Prostate gland (tissue), 2 donors: ENCODE data around the gene FNDC5. TPM values are rescaled to one million over a fixed set of nuclear protein-coding genes. Genes with fewer than 3 reads are reported as not detected.
"Not testable (repeated sequence)": the region's sequence is repeated elsewhere in the genome, so short reads cannot be mapped to it uniquely, and the experiment has no call there.

Experiments used
- DNase-seq: peaks from one replicate; pipeline ENCODE4 v3.0.0-alpha.2; 2019; ENCODE audit warnings: low spot score
- H3K27ac ChIP-seq, 2 donors: fragments of 200-600 bp; sonication (generic); 2 replicates each; pipeline ENCODE4 v1.5.1; 2017 to 2019
- H3K27me3 ChIP-seq: fragments of 200-600 bp; sonication (generic); replicated peaks from 2 replicates; pipeline ENCODE4 v1.5.1; 2019; ENCODE audit not compliant: insufficient read depth
- H3K36me3 ChIP-seq, 2 donors: fragments of 200-600 bp; sonication (generic); 1 replicate in 1 of 2; 2 replicates in 1 of 2; pipeline versions ENCODE4 v1.5.1 to v1.8.1; 2017 to 2019
- H3K4me1 ChIP-seq: fragments of 200-600 bp; sonication (generic); replicated peaks from 2 replicates; pipeline ENCODE4 v1.5.1; 2019
- H3K4me3 ChIP-seq, 2 donors: fragments of 200-600 bp; sonication (generic); 2 replicates each; pipeline ENCODE4 v1.5.1; 2017 to 2019
- H3K9me3 ChIP-seq: fragments of 200-600 bp; sonication (generic); 2 replicates; pipeline ENCODE4 v1.5.1; 2017
- CTCF ChIP-seq, 4 experiments: fragments of 200-600 bp in 2 of 4; fragments of 450-650 bp in 2 of 4; sonication (generic) in 2 of 4; IDR thresholded peaks; 1 replicate in 3 of 4; 2 replicates in 1 of 4; pipeline ENCODE4 v1.5.1; 2016 to 2019; ENCODE audit warnings: antibody characterized with exemption in 4 of 4, mild to moderate bottlenecking in 2 of 4, moderate library complexity in 2 of 4
- POLR2A ChIP-seq: fragments of 450-650 bp; IDR thresholded peaks from one replicate; pipeline ENCODE4 v1.6.1; 2016; ENCODE audit warnings: antibody characterized with exemption, mild to moderate bottlenecking
- POLR2AphosphoS5 ChIP-seq: sonication (generic); formaldehyde crosslinking; IDR thresholded peaks from one replicate; pipeline ENCODE4 v1.6.1; 2017; ENCODE audit warnings: antibody characterized with exemption
- WGBS: methylation state at CpG from one replicate; pipeline ENCODE4 v1.1.5; 2018; 5-methylcytosine and 5-hydroxymethylcytosine counted together
- intact Hi-C: fragments of 100-400 bp; cut with DNase I; formaldehyde crosslinking; loops from one replicate; pipeline ENCODE4 v1.14.2; 2022
- total RNA-seq, 2 donors: library from RNA; depleted of rRNA; stranded (reverse); fragments of >200 nt; gene quantifications; one replicate each; pipeline ENCODE4 v1.1.0, GENCODE V29; 2016

FNDC5 gene
- total RNA-seq, 2 donors from 2014 or later = 1.5 to 19.1 TPM

- Histone ChIP-seq H3K4me3 (no peak overlapping the region), H3K27me3 (no peaks in the 10 kb centered on the region), H3K36me3 (no peaks in the 10 kb centered on the region), H3K9me3 (no peaks in the 10 kb centered on the region), H3K27ac (no peak overlapping the region), H3K4me1 (no peaks in the 10 kb centered on the region)
- WGBS = 87% methylated on average over 12 of the region's 12 CpGs
- no peak for TF ChIP-seq POLR2AphosphoS5
- no peak for TF ChIP-seq CTCF (IDR thresholded peaks at IDR 0.05)
- no peak for TF ChIP-seq POLR2A
- DNase-seq = no peak
- intact Hi-C loops = no loop called here
Observed at GRCh38 chr1:32915766-32916706, 45.3 kb upstream of the FNDC5 start.

GRCh38 chr1:32910319-32910718 is 39.6 kb upstream of the FNDC5 start:
- intact Hi-C loops = no loop called here
- TF ChIP-seq POLR2A (no peak), CTCF (IDR thresholded peaks at IDR 0.05) (no peak), POLR2AphosphoS5 (no peak)
- Histone ChIP-seq H3K27ac (no peak overlapping the region), H3K4me1 (no peaks in the 10 kb centered on the region), H3K4me3 (no peak overlapping the region), H3K36me3 (no peaks in the 10 kb centered on the region), H3K9me3 (no peaks in the 10 kb centered on the region), H3K27me3 (no peaks in the 10 kb centered on the region)
- WGBS = 93% methylated on average over 5 of the region's 5 CpGs
- DNase-seq = no peak

GRCh38 chr1:32907435-32907834 is 36.7 kb upstream of the FNDC5 start:
- intact Hi-C loops = no loop called here
- Histone ChIP-seq H3K9me3 (no peaks in the 10 kb centered on the region), H3K36me3 (no peaks in the 10 kb centered on the region), H3K27ac (no peak overlapping the region), H3K27me3 (no peaks in the 10 kb centered on the region), H3K4me1 (no peaks in the 10 kb centered on the region), H3K4me3 (no peak overlapping the region)
- TF ChIP-seq POLR2A (no peak), CTCF (IDR thresholded peaks at IDR 0.05) (no peak), POLR2AphosphoS5 (no peak)
- WGBS = 19% methylated on average over 4 of the region's 4 CpGs
- no peak for DNase-seq

- H3K27me3 ChIP-seq = no peaks in the 10 kb centered on the region
- H3K27ac ChIP-seq = no peak overlapping the region
- no peak for TF ChIP-seq POLR2A
- no peak for TF ChIP-seq POLR2AphosphoS5
- no peak for TF ChIP-seq CTCF (IDR thresholded peaks at IDR 0.05)
- 85% methylated on average over 7 of the region's 7 CpGs for WGBS
- H3K4me3 ChIP-seq = no peak overlapping the region
- no peaks in the 10 kb centered on the region for H3K9me3 ChIP-seq
- DNase-seq = no peak
- no peaks in the 10 kb centered on the region for H3K36me3 ChIP-seq
- H3K4me1 ChIP-seq = no peaks in the 10 kb centered on the region
- intact Hi-C loops = no loop called here
Observed at GRCh38 chr1:32906654-32907053, 35.9 kb upstream of the FNDC5 start.

- H3K4me1 ChIP-seq, H3K27ac ChIP-seq, H3K4me3 ChIP-seq, intact Hi-C loops, DNase-seq, H3K27me3 ChIP-seq, H3K9me3 ChIP-seq, H3K36me3 ChIP-seq: not testable (repeated sequence)
- WGBS = 83% methylated on average over 10 of the region's 10 CpGs
Observed at GRCh38 chr1:32905588-32905987, 34.9 kb upstream of the FNDC5 start.
